ENCODE results near the gene GOLGA6A.

The GOLGA6A gene

DNA sequence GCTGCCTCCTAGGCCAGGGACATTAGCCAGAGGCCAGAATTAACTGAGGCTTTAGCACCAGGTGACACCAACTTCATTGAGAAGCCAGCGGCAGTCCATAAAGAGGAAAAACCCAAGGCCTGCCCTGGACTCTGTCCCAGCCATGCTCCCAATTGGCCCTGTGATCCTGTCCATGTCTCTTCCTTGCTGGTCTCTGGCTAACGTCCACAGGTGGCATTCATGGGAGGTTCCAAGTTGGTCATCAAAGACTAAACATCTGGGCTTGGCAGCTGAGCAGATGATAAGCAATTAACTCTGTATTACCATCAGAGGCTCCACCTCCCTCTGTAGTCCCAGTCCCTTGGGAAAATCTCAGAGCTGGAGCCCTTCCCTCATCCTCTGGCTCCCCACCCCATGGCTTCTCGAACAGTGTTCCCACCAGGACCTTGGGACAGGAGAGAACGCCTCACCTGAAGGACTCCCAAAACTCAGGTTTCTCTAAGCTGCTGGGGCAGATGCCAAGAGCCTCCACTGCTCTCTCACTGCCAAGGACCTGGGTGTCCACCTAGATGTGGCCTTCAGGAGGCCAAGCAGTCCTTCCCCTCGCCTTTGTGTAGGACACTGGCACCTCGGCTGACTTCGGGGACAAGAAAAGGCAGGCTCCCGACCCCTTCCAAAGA, 40.4 kb downstream of the GOLGA6A start:
- TF ChIP-seq, protein P1, sequence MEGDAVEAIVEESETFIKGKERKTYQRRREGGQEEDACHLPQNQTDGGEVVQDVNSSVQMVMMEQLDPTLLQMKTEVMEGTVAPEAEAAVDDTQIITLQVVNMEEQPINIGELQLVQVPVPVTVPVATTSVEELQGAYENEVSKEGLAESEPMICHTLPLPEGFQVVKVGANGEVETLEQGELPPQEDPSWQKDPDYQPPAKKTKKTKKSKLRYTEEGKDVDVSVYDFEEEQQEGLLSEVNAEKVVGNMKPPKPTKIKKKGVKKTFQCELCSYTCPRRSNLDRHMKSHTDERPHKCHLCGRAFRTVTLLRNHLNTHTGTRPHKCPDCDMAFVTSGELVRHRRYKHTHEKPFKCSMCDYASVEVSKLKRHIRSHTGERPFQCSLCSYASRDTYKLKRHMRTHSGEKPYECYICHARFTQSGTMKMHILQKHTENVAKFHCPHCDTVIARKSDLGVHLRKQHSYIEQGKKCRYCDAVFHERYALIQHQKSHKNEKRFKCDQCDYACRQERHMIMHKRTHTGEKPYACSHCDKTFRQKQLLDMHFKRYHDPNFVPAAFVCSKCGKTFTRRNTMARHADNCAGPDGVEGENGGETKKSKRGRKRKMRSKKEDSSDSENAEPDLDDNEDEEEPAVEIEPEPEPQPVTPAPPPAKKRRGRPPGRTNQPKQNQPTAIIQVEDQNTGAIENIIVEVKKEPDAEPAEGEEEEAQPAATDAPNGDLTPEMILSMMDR (IDR thresholded peaks at IDR 0.05): no peak

DNA sequence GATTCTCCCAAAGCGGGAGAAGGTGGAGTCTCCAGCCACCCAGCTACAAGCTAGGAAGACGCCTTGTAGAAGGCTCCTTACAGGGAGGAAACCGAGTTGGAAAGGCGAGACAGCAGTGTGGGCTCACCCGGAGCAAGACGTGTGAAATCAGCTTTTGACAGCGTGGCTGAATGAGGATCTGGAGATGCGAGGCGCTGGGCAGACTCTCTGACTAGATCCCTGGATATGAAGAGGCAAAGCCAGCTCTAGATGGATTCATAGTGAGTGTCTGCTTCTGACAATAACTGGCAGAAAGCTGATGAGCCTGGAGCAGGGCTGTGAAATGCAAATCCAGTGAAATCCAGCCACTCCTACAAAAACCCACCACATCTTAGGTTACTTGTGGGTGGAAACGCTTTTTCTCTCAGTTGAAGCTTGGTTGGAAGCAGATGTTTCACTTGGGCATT, 41.0 kb downstream of the GOLGA6A start:
- TF ChIP-seq, protein P1 (IDR thresholded peaks at IDR 0.05): no peak

DNA sequence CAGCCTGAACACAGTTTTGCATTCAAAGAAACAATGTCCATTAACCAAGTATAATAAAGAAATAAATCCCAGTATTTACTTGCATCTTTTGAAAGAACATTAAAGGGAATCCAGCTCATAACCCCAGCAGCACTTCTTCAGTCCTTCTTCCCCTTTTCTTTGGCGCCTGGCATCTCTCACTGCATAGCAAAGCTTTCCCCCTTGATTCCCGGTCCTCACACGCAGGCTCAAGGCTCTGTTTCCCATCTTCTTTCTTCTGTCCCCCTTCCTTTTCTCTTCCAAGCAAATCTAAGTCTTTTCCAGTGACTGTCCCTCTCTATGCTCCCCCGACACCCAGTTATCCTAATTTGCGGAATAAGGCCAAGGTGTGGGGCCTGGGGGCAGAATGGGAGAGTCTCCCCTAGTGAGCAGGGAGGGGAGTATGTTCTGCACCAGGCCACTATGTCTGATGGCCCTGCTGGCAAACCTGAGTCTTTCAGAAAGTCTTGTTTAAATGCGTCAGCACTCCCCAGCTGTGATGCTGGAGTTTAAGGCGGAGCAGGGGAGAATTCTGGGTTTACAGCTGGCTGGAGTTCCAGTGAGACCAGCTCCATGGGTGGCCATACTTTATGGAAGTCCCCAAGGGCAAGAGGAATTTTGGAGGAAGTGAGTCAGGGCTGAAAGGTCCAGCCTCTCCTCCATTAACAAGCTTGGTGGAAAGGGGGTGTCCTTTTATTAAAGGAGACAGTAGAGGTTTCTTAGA, 42.1 kb downstream of the GOLGA6A start:
- TF ChIP-seq, protein P1 (IDR thresholded peaks at IDR 0.05): no peak

DNA sequence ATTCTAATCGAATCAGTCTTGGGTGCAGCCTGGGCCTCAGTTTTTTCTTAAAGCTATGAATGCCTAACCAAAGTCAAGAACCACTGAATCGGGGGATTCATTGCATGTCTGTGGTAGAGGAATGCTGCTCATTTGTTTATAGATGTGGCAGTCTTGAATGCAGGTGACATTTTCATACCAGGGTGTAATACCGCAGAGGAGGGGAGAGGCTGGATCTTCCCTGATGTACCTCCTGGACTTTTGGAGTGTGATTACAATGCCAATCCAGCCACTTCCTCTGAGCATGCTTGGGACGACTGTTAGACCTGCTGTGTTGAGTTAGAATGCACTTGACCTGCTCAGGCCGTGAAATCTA, 42.7 kb downstream of the GOLGA6A start:
- TF ChIP-seq, protein P1 (IDR thresholded peaks at IDR 0.05): no peak

DNA sequence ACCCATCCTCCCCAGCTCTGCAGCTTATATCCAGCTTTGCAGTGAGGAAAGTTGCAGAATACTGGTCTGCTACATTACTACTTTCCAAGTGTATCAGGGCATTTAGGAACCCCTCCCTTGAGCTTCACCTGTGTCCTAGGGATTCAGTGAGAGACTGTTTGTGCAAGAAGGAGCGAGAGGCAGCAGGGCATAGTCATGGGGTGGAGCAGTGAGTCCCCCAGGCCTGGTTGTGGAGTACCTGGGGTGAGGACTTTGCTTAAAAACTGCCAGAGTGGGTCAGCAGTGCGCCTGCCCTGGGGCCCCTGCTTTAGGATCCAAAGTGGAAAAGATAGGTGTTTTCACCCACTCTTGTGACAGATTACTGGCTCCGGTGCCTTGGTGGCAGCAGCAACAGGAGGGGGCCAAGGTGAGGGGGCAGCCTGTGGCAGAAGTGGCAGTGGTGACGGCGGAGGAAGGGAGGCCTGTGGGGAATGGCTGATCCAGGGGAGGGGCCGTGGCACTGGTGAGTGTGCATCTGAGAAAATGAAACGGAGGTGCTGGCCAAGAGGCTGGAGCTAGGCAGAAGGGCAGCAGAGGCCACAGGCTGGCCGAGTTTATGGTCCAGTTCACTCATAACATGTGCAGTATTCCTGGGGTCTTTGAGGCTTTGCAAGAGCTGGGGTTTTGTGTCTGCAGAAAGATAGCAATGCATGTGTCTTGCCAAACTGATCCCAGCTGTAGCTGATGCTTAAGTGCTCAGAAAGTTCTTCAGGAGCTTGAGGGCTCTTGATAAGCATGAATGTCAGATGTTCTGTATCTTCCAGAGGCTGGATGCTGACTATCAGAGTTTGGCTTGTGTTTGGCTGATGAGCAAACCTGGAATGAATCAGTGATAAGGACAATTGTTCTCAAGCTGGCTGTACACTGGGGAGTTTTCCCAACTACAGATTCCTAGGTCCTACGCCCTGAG, 43.4 kb downstream of the GOLGA6A start:
- TF ChIP-seq, protein P1 (IDR thresholded peaks at IDR 0.05): no peak

DNA sequence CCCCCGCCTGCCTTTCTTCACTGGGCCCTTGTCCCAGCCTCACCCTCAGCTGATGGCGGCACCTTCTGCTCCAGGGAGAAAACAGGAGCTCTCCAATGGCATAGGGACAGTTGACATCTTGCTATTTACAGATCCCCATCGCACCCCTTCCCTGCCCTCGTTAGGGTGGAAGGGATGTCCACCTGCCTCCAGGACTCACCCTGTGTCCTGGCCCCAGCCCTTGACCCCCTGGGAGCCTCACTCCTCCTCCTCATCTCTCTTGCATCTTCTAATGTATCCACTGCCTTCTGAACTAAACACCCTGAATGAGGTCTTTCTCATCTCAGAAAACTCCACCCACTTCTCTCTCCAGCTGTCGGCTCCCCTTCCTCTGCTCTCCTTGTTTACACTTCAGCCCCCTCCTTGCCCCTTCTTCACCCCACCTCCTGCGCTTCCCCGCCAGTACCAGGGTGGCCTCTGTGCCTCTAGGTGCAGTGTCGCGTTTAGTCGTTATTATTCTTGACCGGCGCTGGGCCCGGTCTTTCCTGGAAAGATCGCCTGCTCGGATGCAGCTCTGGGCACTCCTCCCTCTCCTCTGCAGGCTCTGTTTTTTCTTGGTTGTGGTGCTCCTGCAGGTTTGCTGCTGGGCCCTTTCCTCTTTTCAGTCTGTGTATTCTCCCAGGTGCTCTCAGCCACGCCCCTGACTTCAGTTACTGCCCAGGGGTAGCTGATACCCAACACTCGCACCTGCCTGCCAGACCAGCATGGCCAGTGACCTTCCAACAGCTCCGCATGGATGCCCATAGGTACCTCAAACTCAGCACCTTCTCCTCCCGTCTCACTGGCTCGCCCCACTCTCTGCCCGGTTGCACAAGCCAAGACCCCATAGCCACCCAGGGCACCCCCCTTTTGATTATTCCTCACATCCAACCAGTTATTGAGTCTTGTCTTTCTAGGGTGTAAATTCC, 44.9 kb downstream of the GOLGA6A start:
- TF ChIP-seq, protein P1 (IDR thresholded peaks at IDR 0.05): no peak

All from LNCAP (cell line).